NCI-H226 (cell line): ENCODE data around the gene CBR3.
A peak's percentile ranks its signal among the peaks of the same experiment; 100 is the strongest.

ENCODE experiments used
- DNase-seq: peaks from one replicate; pipeline ENCODE4 v3.0.0-alpha.2; 2015

Gene CBR3

DNA sequence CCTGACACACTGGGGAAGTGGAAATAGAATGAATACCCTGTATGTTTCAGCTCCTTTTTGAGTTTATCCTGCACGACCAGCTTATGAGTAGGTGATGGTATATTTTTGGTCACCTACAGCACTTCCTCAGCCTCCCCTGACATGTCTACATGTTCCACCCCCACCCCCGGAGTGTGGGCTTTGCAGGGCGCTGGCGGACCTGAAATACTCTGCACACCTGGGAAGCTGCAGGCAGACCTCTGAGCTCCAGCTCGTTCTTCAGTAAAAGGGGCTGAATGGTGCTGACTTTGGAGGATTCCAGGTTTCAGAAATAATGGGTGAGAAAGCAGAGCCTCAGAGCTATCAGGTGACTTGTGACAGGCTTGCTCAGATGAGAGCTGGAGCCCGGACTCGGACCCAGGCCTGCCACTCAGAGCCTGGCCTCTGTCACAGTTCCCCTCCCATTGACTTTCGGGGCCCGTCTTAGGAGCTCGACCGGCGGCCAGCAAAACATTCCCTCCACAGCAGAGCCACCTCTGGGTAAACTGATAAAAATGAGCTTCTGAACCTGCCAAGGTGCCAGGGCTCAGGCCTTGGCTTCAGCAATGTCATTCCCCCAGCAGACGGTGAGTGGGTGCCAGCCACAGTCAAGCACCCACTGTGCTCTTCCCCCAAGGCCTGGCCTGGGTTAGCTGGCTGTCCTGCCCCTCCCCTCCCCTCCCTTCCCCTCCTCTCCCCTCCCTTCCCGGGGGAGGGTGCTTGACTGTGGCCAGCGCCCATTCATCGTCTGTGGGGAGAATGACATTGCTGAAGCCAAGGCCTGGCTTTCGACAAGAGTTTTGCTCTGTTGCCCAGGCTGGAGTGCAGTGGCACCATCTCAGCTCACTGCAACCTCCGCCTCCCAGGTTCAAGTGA, 51.9 kb downstream of the CBR3 start:
- no peak for DNase-seq

GRCh38 chr21:36188081-36188681, 53.3 kb downstream of the CBR3 start:
- no peak for DNase-seq

DNA sequence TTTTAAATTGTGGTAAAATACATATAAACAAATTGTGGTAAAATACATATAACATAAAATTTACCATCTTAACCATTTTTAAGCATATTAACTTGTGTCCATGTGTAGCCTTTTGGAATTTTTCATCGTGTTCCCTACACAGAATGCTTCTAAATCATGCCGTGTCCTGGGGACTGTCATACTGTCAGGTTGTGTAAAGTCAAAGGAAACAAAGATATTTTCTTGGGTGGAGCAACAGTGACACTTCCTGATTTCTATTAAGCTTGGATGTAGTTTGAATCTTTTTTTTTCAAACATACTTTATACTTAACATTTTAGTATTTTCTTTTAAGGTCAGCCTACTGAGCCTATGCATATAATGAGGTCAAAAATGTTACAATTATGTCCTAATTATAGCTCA, 54.1 kb downstream of the CBR3 start:
- DNase-seq = no peak

GRCh38 chr21:36190736-36191135, 55.9 kb downstream of the CBR3 start:
- no peak for DNase-seq

GRCh38 chr21:36193200-36193599, 58.3 kb downstream of the CBR3 start:
- no peak for DNase-seq

DNA sequence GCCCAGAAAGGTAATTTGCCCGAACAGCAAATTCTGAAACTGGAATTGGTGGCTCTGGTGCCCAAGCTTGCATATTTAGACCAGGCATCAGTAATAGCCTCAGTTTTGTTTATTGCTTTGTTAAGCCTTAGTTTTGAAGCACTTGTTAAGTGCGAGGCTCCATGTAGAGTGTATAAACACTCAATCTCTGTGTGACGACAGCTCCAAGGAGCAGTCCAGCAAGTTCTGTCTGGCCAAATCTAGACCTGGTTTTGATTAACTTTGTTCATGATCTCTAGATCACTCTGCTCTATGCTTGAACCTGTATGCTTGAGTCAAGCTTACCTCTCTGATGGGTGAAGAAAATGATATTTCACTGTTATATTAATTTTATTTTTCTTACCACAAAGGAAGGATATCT, 59.1 kb downstream of the CBR3 start:
- DNase-seq = no peak

DNA sequence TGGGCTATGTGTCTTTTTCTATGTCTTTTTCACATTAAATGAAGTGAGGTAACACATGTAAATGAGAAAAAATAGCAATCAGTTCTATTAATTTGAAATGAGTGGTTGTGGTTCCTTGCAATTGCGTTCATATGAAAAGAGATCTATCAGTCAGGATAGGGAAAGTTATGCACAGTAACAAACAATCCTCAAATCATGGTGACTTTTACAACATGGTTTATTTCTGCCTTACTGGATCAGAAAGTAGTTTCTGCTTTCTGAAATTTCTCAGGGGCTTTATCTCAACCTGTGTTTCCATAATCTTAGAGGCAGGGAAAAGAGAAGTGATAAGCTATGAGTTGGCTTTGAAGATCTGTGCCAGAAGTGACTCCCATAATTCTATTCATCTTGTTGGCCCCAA, 60.7 kb downstream of the CBR3 start:
- DNase-seq = peak; percentile 6
